C4-2B (cell line): Measurements from ENCODE around the gene OLA1.

ENCODE experiments used
- ZFX ChIP-seq: fragments of 450-650 bp; IDR thresholded peaks from 2 replicates; pipeline ENCODE4 v1.6.1; 2017
- TF ChIP-seq, protein P1 (sequence below): fragments of 450-650 bp; conservative IDR thresholded peaks from 2 replicates; pipeline ENCODE4 v1.5.1; 2017; ENCODE audit warnings: mild to moderate bottlenecking

GRCh38 chr2:174044556-174044955, 203.8 kb downstream of the OLA1 start:
- TF ChIP-seq, protein P1, sequence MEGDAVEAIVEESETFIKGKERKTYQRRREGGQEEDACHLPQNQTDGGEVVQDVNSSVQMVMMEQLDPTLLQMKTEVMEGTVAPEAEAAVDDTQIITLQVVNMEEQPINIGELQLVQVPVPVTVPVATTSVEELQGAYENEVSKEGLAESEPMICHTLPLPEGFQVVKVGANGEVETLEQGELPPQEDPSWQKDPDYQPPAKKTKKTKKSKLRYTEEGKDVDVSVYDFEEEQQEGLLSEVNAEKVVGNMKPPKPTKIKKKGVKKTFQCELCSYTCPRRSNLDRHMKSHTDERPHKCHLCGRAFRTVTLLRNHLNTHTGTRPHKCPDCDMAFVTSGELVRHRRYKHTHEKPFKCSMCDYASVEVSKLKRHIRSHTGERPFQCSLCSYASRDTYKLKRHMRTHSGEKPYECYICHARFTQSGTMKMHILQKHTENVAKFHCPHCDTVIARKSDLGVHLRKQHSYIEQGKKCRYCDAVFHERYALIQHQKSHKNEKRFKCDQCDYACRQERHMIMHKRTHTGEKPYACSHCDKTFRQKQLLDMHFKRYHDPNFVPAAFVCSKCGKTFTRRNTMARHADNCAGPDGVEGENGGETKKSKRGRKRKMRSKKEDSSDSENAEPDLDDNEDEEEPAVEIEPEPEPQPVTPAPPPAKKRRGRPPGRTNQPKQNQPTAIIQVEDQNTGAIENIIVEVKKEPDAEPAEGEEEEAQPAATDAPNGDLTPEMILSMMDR: no peak
- TF ChIP-seq ZFX: no peak
